HG03442 (cell line): ENCODE measurements around the gene GRIN2C.
A peak's percentile ranks its signal among the peaks of the same experiment; 100 is the strongest.
"Not testable (repeated sequence)": the region's sequence is repeated elsewhere in the genome, so short reads cannot be mapped to it uniquely, and the experiment has no call there.

Experiments used
- ATAC-seq: cut with Tn5 transposase; IDR thresholded peaks from one replicate; pipeline ENCODE4 v1.9.1; 2021; ENCODE audit warnings: mild to moderate bottlenecking, moderate library complexity; ENCODE audit not compliant: unreplicated experiment

The GRIN2C gene

DNA sequence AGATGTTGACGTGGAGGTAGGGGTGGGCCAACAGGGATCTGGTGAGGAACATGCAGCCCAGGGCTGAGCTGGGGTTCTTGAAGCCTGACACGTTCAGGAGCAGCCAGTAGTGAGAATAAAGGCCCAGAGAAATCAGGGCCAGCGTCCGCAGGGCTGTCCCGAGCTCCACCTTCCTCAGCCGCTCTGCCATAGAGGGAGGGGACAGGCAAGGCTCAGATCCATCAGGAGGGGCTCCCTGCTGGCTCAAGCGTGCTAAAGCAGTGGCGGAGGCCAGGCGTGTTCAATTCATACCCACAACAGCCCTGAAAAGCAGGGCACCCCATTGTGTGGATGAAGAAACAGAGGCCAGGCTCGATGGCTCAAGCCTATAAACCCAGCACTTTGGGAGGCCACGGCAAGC, 21.4 kb upstream of the GRIN2C start:
- no peak for ATAC-seq

DNA sequence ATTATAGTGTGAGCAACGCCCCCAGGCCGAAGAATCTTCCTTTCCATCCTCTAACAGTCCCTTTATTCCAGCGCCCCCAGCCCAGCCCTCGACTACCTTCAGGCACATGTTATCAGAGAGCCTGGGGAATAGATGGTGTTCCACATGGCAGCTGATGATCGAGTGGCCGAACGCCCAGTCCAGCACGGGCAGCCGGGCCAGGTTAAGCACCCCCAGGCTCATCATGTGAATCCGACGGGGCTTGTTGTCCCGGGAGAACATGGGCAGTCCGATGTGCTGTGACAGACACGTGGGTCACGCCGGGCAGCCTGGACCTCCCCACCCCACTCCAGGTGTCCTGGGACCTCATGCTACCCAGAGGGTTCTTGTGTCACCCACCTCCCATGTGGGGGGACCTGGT, 19.6 kb upstream of the GRIN2C start:
- no peak for ATAC-seq

DNA sequence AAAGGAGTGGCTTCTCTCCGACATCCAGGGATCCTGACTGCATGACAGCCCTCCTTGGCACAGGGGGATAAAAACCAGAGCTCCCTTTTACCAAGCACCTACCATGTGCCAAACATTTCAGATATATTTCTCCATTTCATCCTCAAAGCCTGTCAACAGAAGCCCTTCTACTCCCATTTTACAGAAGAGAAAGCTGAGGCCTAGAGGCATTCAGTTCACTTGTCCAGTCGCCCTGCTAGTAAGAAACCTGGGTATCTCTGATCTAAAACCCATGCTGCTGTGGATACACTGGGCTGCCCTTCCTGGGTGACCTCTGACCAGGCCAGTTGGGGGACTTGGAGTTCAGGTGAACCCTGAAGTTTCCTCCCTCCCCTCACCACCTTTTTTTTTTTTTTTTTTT, 19.0 kb upstream of the GRIN2C start:
- ATAC-seq = no peak

DNA sequence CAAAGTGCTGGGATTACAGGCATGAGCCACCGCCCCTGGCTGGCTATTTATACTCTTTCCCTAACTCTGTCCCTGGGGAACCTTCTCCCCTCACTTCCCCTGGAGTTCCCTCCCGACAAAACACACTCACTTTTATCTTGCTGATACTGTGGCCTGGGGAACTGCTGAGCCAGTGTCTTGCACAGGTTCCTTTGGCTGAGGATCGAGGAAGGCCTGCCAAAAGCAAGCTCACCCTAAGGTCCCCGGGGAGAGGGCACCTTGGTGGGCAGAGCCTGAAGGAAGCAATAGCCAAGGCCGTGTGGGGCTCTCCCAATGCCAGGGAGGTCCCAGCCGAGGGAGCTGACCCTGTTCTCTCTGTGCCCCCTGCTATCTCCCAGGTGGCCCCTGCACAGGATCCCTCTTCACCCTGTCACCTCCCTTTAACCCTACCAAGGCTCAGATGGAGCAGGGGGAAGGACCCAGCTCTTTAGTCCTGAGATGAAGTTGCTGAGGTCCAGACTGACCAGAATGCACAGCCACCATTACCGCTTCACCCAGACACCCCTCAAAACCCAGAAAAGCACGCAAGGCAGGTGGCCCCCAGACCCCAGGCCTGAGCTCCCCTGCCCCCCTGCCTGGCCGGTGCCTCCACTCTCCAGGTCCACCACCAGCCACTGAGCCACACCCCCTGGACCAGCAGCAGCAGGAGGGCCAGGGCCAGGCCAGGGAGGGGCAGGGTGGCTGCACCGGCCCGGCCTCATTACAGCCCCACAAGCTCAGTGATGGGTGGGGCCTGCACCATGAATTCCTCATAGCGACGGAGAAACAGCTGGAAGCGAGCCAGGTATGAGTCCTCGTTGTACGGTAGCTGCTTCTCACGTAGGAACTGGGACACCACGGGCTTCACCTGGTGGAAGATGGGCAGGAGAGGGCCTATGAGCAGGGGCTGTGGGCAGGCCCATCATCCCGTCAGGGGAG, 18.2 kb upstream of the GRIN2C start:
- ATAC-seq = no peak

DNA sequence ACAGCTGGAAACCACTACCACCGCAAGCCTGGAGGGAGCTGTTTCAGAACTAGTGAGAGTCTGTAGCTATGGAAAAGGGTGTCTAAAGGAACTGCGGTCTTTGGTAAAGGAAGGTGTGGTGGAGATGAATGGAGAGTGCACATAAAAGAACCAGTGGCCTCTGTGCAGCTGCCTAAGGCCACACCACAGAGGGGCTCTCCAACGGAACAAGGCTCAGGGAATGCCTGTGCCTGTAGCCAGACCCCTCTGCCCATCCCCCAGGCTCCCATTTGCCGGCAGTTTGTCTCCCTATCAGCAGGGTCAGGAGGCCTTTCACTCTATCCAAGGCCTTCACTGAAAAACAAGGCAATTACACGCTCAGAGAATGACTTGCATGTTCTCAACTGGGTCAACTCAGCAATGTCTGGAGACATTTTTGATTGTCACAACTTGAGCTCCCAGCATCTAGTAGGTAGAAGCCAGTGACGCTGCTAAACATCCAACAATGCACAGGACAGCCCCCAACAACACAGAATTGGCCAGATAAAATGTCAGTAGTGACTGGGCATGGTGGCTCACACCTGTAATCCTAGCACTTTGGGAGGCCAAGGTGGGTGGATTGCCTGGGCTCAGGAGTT, 16.4 kb upstream of the GRIN2C start:
- ATAC-seq = no peak

DNA sequence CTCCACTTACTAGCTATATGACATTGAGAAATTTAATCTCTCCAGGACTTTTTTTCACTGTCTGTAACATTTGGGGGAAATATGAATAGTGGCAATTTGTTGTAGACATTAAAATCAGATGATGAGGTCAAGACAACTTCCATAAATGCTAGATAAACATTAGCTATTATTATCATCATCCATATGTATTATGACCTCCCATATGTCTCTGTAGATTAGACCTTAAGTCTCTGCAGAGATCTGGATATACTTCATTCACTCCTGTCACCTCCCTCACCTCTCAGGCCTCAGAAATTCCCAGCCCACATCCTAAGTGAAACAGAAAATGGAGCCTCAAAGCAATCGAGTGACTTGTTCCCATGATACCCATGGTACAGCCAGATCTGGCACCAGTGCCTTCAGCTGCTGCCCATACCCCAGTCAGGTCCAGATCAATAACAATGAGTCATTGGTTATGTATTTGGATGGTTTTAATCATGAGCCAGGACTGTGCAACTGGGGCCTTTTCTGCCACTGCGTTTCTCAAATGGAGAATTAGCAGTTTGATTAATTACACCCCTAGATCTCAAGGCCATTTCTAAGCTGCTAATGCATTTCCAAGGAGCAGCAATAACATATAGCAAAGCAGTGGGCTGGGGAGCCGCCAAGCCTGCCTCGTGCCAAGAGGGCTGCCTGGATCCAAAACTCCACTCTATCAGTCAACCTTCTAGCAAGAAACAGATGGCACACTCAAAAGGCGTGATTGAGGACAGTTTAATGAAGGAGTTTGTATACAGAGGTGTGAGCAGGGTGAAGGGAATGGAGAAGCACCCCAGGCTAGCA, 15.7 kb upstream of the GRIN2C start:
- no peak for ATAC-seq

DNA sequence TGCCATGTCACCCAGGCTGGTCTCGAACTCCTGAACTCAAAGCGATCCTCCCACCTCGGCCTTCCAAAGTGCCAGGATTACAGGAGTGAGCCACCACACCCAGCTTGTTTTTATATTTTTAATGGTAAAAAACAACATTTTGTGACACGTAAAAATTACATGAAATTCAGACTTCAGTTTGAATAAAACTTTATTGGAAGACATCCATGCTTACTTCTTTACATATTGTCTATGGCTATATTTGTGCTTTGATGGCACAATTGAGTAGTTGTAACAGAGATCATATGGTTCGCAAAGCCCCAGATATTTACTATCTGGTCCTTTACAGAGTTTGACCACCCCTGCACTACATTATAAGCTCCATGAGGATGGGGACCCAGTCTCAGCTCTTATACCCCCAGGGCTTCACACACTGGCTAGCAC, 14.9 kb upstream of the GRIN2C start:
- ATAC-seq = no peak

DNA sequence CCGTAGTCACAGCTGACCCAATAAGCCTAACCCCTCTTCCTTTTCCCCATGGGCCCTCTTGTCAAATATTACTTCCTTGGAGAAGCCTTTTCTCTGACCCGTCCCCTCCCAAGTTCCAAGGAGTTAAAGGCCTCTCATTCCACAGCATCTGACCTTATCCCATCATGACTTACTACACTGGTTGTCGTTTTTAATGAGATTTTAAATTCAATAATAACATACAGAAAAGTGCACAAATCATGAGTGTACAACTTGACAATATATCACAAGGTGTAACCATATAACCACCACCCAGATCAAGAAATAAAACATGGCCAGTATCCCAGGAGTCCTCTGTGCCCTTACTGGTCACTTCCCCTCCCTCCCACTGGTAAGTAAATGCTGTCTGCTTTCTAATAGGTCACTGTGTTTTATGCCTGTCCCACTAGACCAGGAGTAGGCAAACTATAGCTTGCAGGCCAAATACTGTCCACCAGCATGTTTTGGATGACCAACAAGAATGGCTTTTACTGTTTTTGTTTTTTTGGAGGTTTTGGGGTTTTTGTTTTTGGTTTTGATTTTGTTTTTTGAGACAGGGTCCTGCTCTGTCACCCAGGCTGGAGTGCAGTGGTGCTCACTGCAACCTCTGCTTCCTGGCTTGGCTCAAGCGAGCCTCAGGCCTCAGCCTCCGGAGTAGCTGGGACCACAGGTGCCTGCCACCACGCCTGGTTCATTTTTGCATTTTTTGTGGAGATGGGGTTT, 14.4 kb upstream of the GRIN2C start:
- ATAC-seq = no peak

DNA sequence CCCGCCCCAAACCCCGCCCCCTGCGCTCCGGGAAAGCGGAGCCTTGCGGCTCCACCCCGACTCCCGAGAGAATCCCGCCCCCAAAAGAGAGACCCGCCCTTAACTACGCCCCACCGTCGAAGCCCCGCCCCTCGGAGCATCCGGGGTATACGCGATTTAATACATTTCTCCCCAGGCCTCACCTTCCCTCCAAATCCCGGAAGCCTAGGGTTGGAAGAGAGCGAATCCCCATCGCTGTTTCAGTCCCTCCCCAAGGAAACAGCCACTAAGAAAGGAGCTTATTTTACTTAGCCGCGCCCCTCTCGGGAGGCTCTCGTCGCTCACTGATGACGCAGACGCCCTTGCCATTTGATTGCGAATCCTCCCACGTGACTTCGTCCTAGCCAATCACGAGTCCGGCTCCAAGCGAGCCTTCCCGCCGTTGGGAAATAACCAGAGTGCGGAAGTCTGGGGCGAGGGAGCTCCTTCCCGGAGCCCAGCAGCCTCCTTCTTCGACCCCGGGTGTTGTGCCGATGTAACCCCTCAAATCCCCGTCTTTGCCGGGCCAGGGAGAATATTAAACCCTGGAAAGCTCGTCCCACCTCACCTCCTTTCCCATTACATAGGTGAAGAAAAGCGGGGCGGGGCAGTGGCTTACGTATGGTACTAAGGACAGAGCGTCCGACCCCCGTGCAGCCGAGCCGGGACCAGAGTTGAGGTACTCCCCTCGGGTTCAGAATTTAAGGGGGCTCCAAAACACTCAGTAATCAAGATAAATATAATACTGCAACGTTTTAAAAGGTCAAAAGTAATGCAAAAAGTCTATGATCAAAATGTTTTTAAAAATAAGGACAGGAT, 13.6 kb upstream of the GRIN2C start:
- peak; percentile 84 for ATAC-seq

DNA sequence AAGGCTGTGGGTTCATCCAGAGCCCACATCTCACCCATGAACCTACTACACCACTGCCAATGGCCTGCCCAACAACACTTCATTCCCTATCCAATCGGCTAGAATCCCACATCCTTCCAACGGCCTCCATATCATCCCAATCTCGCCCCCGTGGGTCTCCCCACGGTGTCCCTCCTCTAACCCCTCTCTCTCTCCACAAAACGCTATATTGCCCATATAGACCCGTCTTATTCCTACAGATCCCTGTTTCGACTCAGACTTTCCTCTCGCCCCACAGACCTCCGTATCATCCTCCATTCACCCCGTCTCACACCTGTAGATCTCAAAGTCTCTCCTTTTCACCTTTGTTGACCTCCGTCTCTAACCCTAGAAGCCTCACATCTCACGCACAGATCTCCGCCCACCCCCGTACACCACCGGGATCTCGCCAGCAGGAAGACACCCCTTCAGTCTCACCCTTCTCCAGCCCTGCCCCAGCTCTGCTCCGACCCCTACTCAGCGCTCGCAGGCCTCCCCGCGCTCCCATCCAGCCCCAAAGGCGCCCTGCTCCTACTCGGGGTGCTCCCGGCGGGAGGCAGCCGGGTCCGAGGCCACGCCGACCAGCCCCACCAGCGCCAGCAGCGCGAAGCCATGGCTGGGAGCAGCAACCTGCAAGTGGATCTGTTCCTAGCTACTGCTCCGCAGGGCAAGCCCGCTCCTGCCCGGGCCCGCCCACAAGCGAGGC, 12.8 kb upstream of the GRIN2C start, which contains the start of gene FDXR:
Gene FDXR (minus strand): TSS at position 682 of the 724 bp plus-strand sequence. CDS start 50 bp downstream, at position 632.
- ATAC-seq = no peak

DNA sequence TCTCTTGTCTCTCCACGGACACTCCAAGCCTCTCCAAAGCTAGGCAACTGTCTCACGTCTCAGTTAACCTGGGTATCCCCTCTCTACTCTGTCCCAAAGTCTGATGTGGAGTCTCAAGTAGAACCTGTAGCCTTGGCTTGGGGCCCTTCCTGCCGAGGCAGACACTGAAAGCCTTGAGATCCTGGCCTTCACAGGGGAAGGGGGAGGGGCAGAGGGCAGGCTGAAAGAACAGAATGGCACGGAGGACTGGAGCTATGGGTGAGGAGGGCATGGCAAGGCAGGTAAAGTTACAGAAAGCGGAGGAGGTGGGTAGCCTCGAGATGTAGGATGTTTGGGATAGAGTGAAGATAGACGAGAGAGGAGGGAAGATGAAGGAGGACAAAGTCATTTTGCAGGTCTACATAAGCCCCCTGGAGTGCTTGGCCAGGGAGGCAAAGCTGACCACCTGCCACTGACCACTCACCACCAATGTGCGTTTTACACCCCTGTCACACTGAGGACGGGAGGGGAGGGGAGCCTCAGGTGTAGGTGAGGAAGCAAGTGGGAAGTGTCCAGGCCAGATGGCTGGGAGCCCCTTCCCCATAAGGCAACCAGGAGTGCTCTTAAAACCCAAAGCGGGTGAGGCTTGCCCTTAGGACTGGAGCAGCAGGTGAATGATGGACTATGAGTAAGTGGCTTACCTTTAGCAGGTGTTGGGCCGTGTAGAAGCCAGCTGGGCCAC, 11.8 kb upstream of the GRIN2C start:
- no peak for ATAC-seq

DNA sequence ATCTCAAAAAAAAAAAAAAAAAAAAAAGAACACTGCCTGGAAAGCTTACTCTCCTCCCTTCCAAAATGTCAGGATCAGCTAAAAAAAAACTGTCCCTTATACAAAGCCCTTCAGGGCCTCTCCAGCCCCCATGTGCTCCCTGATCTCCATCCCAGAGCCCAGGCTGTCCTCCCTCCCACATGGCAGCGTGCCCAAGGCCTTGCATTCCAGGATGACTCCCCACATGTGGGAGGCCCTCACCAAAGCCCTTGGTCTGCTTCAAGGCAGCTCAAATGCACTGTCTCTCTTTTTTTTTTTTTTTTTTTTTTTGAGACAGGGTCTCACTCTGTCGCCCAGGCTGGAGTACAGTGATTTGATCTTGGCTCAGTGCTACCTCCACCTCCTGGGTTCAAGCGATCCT, 10.8 kb upstream of the GRIN2C start:
- no peak for ATAC-seq

DNA sequence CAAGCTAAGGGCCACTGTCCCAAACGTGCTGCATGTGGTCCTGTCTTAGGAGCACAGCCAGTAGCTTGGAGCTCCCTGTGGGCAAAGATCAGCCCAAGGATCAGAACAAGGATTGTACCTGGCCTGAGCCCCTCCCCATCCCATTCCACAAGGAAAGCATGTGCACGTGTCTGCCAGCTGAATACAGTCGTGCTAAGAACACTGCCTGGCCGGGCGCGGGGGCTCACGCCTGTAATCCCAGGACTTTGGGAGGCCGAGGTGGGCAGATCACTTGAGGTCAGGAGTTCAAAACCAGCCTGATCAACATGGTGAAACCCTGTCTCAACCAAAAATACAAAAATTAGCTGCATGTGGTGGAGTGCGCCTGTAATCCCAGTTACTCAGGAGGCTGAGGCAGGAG, 10.3 kb upstream of the GRIN2C start:
- ATAC-seq = not testable (repeated sequence)

DNA sequence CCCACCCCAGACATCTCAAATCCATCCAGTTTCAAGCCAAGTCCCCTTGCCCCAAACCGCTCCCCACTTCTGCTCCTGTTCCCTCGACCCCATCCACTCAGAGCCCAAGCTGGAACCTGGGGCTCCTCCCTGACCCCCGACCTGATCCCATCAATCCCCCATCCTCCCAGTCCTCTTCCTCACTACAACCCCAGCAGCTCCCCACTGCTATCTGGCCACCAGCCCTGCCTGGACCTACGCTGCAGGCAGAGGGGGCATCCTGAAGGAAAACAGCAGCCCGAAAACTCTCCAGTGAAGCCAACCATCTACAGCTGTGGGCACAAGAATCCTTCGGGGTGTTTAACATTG, 9.2 kb upstream of the GRIN2C start:
- ATAC-seq = no peak

DNA sequence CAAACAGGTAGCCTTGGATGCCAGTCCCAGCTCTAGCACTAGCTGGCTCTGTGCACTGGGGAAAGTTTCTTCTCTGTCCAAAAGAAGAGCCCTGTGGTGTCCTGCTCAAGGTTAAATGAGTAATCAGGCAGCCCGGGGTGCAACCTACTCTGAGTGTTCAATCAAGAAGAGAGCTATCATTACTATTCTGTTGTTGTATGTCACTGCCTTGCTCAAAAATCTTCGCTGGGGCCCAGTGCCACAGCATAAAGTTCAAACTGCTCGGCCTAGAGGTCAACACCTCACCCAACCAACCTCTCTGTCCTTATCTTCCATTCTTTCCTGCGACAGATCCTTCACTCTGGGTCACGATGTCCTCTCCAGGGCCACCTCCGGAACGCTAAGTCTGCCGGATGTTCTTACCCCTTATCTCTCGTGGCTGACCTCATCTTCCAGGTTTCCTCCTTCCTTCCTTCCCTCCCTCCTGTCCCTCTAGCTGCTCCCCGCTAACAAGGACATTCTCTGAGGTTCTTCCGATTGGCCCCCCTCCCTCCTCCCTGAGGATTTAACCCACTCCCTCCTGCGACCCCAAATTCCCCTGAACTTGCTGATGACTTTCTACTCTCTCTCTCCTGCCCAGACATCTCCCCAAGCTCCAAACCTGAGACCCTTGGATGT, 8.7 kb upstream of the GRIN2C start:
- no peak for ATAC-seq

DNA sequence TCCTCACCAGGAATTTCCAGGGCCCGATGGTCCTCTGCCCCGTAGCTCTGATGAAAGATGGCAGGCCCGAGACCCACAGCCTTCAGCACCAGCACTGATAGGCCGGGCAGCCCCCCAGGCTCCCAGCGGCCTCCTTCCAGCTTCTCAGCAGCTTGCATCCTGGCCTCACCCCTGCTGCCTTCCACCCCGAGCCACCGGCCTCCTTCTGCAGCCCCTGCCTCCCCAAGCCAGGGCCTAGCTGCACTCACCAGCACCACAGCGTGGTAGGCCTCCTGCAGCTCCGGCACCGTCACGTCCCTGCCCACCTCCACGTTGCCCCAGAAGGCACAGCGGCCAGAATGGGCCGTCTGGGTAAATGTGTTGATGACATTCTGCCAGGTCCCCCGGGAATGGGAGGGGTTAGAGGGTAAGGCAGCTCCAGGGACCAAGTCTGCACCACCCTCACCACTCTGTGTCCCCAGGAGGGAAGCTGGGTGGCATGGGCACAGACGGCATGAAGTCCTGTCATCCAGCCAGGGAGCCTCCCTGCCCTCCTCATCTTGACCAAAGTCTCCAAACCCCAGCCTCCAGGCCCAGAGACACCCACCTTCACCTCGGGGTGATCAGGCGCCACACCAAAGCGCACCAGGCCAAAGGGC, 6.6 kb upstream of the GRIN2C start:
- no peak for ATAC-seq

DNA sequence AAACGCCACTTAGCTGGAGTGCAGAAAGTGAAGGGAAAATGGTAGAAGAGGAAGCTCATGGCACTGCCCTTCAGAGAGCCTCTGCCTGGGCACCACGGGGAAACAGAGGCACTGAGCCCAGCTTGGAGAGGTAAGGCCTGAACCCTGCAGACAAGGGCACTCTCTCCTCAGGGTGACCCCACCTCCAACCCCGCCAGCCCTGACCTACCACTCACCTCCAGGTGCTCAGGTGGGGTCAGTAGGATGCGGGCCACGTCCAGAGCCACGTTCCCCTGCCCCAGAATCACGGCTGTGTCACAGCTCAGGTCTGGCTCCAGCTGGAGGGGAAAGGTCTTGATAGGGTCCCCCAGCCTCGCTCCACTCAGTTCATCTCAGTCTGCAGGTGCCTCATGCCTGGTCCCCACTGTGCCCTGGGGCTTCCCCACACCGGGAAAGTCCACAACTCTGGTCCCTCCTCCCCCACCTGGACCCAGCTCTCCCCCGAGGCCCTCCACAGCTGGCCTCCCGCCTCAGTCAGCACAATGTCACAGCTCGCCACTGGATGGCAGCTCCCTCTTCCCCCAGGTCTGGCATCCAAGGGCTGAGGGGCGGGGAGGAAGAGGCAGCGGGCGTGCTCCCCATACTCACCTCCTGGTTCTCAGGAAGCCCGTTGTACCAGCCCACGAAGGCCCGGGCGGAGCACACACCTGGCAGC, 6.0 kb upstream of the GRIN2C start:
- no peak for ATAC-seq
